ENCODE results near the gene HS3ST5. TPM values are rescaled to one million over a fixed set of nuclear protein-coding genes. Genes with fewer than 3 reads are reported as not detected.

The HS3ST5 gene
- total and polyA plus RNA-seq, 2 donors (not counting 3 experiments of a cell fraction or from before 2014, with no cell fraction given) = not detected

GRCh38 chr6:114153448-114153847 lies 189.4 kb downstream of the HS3ST5 start:
- no TSS peak for BruUV-seq (replicated peaks)
- ChIA-PET CTCF (interaction anchor here (0.5 to 1.9 kb wide), 2 partner anchors 8 to 12 kb away, joined by 3 to 5 read pairs; no protein-coding TSS in a partner anchor), POLR2A (no interaction called here)
- Histone ChIP-seq H3K4me3 (replicated peaks in 1 of 3; ENCODE audit: insufficient read depth in 1 of 3, low read depth in 1 of 3, low read length in 3 of 3) (no peak overlapping the region), H3K27ac (ENCODE audit: insufficient read depth, low read depth, low read length) (no peak overlapping the region), H3K79me2 (ENCODE audit: control insufficient read depth, insufficient read depth, low read length) (no peaks in the 10 kb centered on the region), H3K4me1 (ENCODE audit: control insufficient read depth, extremely low read depth, insufficient read depth, low read length) (no peaks in the 10 kb centered on the region), H3K9me3 (replicated peaks; ENCODE audit: control insufficient read depth, insufficient read depth, low read length) (no peaks in the 10 kb centered on the region), H3K9me1 (replicated peaks; ENCODE audit: control insufficient read depth, extremely low read depth, insufficient read depth, low read length) (no peaks in the 10 kb centered on the region), H3K27me3 (ENCODE audit: control insufficient read depth in 2 of 2, insufficient read depth in 2 of 2, low read length in 2 of 2) (peaks cover 0 to 2% of the 10 kb centered on the region in 2 experiments), H3K36me3 (ENCODE audit: control insufficient read depth in 2 of 2, extremely low read depth in 1 of 2, insufficient read depth in 2 of 2, low read length in 2 of 2) (no peaks in the 10 kb centered on the region), H3K9ac (replicated peaks; ENCODE audit: extremely low read depth, insufficient read depth, low read length) (no peak overlapping the region), H4K20me1 (replicated peaks; ENCODE audit: control insufficient read depth, extremely low read depth, insufficient read depth, low read length) (no peaks in the 10 kb centered on the region), H3K4me2 (ENCODE audit: insufficient read depth, low read length) (no peak overlapping the region), H2AFZ (ENCODE audit: low read depth, low read length) (no peak overlapping the region)
- intact Hi-C loops (cut with micrococcal nuclease) = no loop called here
- FAIRE-seq (no peak), DNase-seq (ENCODE audit: low read depth, low spot score) (no peak)
- dilution Hi-C loops (cut with MboI; ENCODE audit: extremely low pct_ligation_motif_present, low sequenced_read_pairs) = no loop called here
- TF ChIP-seq MYC (IDR thresholded peaks at IDR 0.05; ENCODE audit: low read depth, low read length) = no peak
- no peak for TF ChIP-seq JUN (IDR thresholded peaks at IDR 0.05; ENCODE audit: borderline replicate concordance, insufficient read depth, insufficient read length, low read depth)
- no peak for TF ChIP-seq EZH2 (IDR thresholded peaks at IDR 0.05; ENCODE audit: borderline replicate concordance, low read depth, low read length, severe bottlenecking)
- no peak for TF ChIP-seq GATA2 (IDR thresholded peaks at IDR 0.05; ENCODE audit: insufficient read depth, insufficient read length, low read depth, low read length)
- TF ChIP-seq FOS (IDR thresholded peaks at IDR 0.05; ENCODE audit: borderline replicate concordance, insufficient read depth, low read length) = no peak
- TF ChIP-seq MAX (IDR thresholded peaks at IDR 0.05; ENCODE audit: insufficient read depth, insufficient read length) = no peak
- TF ChIP-seq CTCF (IDR thresholded peaks at IDR 0.05; ENCODE audit: extremely low read depth in 1 of 2, insufficient read depth in 1 of 2, low read depth in 1 of 2, low read length in 2 of 2) = no peak
- no peak for TF ChIP-seq POLR2AphosphoS5 (IDR thresholded peaks at IDR 0.05; ENCODE audit: insufficient read depth, low read depth, low read length)
- no peak for TF ChIP-seq POLR2A (IDR thresholded peaks at IDR 0.05; ENCODE audit: low read depth, low read length)
